ENCODE measurements around the gene OR7G3.

- TF ChIP-seq CTCF (IDR thresholded peaks at IDR 0.05; ENCODE audit: poor library complexity, severe bottlenecking) (no peak), EP300 (conservative IDR thresholded peaks at IDR 0.05; ENCODE audit: poor library complexity, severe bottlenecking) (no peak), SMC3 (conservative IDR thresholded peaks at IDR 0.05; ENCODE audit: poor library complexity) (no peak), POLR2AphosphoS5 (IDR thresholded peaks at IDR 0.05) (no peak), REST (IDR thresholded peaks at IDR 0.05; ENCODE audit: borderline replicate concordance) (no peak), TAF1 (IDR thresholded peaks at IDR 0.05; ENCODE audit: low read depth) (no peak), RAD21 (conservative IDR thresholded peaks at IDR 0.05) (no peak)
Measured at GRCh38 chr19:9166846-9167245, 40.1 kb upstream of the OR7G3 start.

All from neural cell (in vitro differentiated cells).